HG02885 (cell line): Measurements from ENCODE around the gene RARRES1.

ENCODE experiments used
- ATAC-seq: cut with Tn5 transposase; IDR thresholded peaks from one replicate; pipeline ENCODE4 v1.9.1; 2021; ENCODE audit warnings: mild to moderate bottlenecking; ENCODE audit not compliant: unreplicated experiment, poor library complexity

RARRES1 gene

GRCh38 chr3:158737410-158737809 lies 5.2 kb upstream of the RARRES1 start:
- ATAC-seq, result no peak

DNA sequence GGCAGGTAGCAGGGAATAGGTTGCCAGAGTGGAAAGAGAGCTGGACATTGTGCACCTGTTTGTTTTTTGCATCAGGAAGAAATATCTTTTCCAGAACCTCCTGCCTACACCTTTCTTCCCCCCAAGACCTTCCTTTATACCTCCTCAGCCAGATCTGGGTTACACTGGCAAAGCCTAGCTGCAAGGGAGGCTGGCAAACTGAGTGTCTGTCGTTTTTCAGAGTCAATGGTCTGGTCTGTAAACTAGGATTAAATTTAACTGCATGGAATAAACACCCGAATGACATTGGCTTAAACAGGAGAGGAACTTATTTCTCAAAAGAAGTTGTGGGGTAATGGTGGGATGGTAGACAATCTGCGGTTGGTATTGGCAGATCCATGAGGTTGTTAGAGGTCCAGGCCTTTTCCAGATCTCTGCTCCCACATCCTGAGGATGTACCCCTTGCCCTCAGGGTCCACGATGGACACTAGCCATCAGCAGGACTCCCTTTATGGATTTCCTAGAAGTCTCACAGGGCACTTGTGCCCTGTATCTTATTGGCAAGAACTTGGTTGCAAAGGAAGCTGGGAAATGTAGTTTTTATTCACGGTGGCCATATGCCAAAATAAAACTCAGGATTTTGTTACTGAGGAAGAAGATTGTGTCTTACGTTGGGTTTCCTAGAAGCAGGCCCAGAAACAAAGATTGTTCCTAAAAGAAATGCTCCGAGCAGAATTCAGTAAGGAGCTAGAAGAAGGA lies 3.2 kb upstream of the RARRES1 start:
- no peak for ATAC-seq

- ATAC-seq, result no peak
Observed at GRCh38 chr3:158733656-158734055, 1.4 kb upstream of the RARRES1 start.

- ATAC-seq, result no peak
Observed at GRCh38 chr3:158732856-158733200, 571 bp upstream of the RARRES1 start.

DNA sequence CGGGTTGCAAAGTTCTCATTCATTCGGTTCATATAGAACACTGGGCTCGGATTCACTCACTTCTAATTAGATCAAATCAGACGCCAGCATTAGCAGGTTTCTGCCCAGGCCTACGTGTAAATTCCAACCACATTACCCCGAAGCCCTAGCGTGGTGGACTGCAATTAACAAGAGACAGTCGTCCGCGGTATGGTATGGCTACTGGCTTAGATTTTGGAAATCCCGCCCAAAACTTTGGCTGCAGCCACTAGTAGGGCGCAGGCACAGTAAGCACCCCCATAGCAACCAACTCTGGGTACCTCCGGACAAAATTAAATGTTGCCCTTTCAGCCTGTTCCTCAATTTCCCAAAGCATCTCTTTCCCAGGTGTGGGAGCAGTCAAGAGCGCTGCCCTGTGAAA lies 771 bp downstream of the RARRES1 start:
- no peak for ATAC-seq

- ATAC-seq, result no peak
Observed at GRCh38 chr3:158728851-158729250, 3.4 kb downstream of the RARRES1 start.

DNA sequence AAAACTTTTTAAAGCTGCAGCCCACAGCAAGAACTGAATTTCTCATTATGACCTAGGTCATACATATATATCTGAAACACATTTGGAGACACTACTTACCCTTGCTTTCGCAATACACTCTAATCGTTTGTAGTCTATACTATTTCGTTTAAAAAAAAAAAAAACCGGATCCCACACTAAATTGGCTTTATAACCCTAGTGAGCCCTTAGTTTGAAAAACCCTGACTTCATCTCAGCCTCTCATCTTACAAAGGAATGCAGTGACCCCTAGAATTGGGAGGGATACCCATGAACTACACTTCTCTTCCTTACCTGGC lies 4.2 kb downstream of the RARRES1 start:
- ATAC-seq, result no peak

DNA sequence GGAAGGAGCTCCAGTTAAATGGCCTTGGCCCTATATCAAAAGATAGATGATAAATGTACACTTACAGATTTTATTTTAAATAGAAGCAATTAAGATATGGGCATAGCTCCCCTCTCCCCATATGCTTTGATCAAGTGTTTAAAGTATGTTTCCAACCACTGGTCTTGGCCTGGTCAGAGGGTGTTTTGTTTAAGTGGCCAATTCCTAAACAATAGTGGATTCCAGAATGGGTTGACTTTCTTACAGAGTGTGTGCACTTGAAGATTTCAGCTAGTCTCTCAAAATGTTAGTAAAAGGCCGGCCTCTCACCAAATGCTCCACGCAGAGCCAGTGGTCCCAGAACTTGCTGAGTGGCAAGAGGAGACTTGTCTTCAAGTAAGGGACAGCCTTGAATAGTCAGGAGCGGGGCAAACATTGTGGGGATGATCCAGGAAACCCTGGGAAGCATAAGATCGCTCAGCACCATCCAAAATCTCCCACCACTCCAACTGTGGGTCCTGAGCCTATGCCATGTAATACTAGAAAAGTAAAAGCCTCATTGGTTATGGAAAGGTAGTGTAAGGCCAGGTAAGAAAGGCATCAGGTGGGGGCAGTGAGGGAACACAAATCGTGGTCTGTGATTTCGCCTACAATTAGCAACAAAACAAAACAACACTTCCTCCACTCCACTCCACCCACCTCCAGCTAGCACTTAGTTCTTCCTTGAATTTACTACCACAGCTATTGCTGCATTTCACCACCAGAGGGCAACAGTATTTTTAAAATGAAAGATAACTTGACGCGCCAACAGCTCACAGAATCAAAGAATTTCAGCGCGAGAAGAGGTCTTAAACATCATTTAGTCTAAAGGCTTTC lies 4.8 kb downstream of the RARRES1 start:
- ATAC-seq, result peak; percentile 61

DNA sequence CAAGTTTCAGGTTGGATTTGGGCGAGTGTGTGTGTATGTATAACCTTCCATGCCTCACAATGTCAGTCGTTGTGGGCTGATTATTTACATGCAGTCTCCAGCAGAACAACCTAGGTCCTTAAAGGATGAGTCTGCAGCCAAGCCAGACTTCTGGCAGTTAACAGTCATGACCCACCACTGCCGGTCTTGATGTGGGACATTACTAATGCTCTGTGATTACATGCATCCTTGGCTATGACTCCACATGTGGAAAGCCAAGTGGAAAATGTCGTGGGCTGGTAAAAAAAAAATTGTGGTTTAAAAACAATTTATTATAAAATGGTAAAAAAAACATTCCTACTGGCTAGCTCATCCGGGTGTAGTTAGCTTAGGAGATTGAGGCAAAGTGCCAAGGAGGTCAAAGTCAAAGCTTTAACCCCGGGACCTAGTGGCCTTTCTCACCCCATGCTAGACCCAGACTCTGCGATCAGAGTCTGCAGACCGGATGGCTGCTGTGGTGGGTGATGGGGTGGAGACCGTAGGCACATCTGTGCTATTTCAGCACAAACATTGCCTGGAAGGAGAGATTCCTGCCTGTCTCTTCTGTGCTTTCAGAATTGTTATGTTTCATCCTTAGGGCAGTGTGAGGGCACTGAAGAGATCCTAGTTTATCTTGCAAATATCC lies 6.8 kb downstream of the RARRES1 start:
- no peak for ATAC-seq

GRCh38 chr3:158723991-158724390 lies 8.3 kb downstream of the RARRES1 start:
- ATAC-seq, result no peak

DNA sequence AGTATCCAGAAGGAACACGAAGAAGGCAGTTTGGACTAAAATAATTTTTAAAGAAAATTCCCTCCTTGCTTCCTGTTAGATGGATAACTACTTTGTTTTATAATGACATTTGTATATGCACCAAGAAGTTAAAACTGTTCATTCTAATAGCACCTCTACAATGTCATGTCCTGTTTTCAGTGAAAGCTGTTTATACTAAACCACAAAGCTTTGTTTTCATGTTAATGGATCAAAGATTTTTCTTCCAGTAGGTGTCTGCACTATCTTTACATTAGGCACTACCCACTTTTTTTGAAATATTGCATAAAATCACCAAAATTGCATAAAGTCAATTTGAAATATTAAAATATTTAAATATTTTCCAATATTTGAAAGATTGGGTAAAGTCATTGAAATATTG lies 10.1 kb downstream of the RARRES1 start:
- no peak for ATAC-seq

- no peak for ATAC-seq
Observed at GRCh38 chr3:158718490-158719170, 13.6 kb downstream of the RARRES1 start.

DNA sequence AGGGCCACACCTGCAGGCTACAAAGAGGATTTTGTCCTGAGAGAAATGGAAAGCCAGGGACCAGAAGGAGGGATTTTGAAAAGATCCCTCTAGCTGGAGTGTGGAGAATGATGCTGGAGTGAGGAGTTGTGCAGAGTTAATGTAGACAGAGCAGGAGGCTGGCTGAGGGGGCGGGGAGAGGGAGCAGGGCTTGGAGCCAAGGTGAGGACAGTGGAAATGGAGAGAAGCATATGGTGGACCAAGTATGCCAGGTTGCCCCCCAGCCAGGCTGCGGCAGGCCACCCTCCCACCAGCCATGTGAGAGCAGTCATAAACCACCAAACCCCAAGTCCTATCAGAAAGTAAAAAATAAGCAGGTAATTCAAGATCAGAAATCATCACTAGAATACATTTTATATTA lies 14.7 kb downstream of the RARRES1 start:
- no peak for ATAC-seq

DNA sequence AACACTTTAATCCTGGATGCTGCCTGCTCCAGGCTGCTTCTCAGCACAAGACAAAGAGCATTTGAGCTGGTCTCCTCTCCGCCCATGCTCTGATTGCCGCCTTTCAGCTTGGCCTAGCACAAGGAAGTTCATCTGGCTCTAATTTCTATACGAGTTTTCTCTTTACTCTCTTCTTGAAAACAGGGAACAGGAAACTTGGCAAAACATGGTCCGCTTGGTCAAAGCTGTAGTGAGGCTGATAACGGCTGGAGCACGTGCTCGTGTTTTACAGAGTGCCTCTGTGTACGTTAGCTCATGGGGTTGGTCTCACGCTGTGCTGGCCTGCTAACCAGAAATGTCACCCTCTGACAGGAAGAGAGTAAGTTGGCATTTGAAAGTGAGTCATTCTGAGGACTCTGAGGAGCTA lies 19.2 kb downstream of the RARRES1 start:
- ATAC-seq, result no peak

DNA sequence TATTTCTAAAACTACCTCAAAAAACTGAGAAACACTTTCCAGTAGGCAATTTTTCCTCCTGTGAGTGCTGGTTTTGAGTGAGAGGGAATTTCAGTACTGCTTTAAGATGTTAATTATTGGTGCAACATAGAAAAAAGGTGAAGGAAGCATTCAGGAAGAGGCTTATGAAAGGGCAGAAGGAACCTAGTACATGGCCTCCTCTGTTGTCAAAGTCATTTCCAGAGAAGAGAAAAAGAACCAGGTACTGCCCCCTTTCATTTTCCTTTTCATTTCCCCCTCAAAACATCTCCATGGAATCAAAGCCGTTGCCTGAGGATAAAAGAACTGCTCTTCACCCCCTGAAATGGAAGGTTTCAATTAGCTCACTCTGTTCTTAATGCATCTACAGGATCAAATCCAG lies 19.8 kb downstream of the RARRES1 start:
- ATAC-seq, result no peak

DNA sequence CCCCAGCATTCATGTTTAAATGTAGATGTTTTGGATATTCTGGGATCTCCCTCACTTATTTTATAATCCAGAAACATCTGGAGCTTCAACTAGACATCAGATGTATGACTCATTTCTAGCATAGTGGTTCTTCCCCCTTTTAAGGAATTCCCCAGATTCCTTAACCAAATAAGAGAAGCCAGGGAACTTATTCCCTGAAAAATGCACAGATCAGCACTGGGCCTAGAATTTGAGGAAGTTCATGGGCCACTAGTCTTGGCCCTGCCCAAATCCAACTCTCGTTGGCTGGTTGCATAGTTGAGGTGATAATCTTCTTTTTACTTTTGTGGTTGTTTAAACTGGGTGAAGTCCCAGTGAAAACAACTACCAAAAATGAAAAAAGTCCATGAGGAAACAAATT lies 20.4 kb downstream of the RARRES1 start:
- no peak for ATAC-seq

DNA sequence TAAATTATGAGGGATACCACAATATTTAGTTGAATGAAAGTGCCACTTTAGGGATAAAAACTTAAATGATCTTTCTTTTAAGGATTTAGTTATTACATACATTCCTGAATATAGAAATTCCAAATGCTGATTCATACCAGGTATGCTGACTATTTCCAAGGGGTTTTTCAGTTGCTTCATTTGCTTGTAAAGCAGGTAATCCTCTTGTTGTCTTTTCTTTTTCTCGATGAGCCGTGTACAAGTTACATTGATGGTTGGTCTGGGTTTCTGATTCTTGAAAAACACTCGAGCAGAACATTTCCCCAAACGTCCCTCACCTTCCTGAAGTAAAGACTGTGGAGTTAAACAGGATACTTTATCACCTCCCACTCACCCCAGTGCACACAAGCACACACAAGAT lies 21.7 kb downstream of the RARRES1 start:
- ATAC-seq, result no peak

DNA sequence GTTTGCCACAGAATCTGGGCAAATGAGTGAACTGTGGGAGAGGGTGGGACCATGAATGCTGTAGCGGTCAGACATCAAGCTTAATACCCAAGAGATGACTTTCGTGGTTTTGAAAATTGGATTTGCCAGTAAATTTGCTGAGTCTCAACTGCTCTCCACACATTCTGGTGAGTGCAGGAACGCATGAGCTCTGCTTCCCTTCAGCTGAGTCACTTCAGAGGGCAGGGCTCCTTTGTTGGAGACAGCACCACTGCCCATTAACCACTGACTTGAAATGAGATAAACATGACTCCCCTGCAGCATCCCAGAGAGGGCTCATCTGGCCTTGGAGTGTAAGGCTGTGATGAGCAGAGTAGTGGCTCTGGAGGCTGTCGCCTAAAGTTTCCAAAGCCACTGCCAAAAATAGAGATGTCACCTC lies 22.6 kb downstream of the RARRES1 start:
- no peak for ATAC-seq

DNA sequence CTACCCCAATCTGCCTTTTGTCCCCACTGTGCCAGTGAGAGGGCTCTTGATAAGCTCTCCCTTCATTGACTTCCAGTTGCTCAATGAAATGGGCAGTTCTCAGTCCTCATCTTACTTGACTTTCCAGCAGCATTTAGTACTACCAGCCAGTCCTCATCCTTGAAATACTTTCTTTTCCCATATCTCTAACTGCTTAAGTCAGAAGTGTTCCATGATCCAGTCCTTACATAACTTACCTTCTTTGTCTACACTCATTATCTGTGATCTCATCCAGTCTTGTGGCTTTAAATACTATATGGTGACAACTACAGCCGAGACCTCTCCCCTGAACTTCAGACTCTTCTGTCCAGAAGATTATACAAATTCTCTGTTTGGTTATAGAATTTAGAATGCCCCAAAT lies 28.7 kb downstream of the RARRES1 start:
- ATAC-seq, result no peak

DNA sequence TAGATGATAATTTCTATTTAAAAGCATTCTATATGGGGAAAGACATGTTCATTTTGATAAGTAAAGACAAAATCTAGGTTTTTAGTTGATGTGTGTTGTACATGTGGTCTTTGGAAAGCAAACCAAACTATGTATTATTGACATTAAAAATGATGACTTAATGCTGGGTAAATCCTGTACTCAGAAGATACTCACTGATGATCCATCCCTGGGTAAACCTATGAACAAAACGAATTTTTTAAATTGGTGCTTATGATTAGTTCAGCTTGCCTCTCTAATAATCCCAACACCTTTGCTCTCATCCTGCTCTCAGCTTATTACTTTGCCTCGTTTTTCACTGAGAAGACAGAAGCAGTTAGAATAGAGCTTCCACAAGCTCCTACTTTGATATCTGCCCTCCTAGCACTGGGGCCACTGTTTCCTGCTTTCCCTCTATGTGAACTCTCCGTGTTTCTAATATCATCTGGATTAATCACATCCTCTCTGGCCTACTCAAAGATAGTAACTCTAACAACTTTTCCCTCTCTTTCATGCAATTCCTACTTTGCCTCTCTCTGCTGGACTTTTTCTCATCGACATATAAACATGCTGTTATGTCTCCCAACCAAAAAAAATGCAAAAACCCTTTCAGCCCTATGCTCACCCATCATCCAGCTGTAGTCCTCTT lies 29.3 kb downstream of the RARRES1 start:
- ATAC-seq, result no peak
